CD4-positive, CD25-positive, alpha-beta regulatory T cell (primary cell): Measurements from ENCODE around the gene ZNF408. TPM values are rescaled to one million over a fixed set of nuclear protein-coding genes. Genes with fewer than 3 reads are reported as not detected.

Source experiments
- ATAC-seq, 2 donors: fragments of 150-1000 bp; cut with Tn5 transposase; one replicate each; pipeline ENCODE4 v1.10.0; 2021; ENCODE audit warnings: low read depth in 2 of 2, moderate number of reproducible peaks in 2 of 2, moderate library complexity in 1 of 2
- DNase-seq, 3 donors: peaks; one replicate each; pipeline versions ENCODE4 v3.0.0 to v3.0.0-alpha.2; 2012 to 2022; ENCODE audit warnings: mixed read lengths in 1 of 3
- H3K27ac ChIP-seq: one replicate; pipeline ENCODE4 v1.7.0; 2013; ENCODE audit warnings: mild to moderate bottlenecking, low read length; ENCODE audit not compliant: insufficient read depth, poor library complexity, severe bottlenecking
- H3K27me3 ChIP-seq: one replicate; pipeline ENCODE4 v1.7.0; 2013; ENCODE audit warnings: low read length; ENCODE audit not compliant: control insufficient read depth, insufficient read depth
- H3K36me3 ChIP-seq: one replicate; pipeline ENCODE4 v1.7.0; 2013; ENCODE audit warnings: mild to moderate bottlenecking, low read length, moderate library complexity; ENCODE audit not compliant: control insufficient read depth, insufficient read depth
- H3K4me1 ChIP-seq: 2 replicates; pipeline ENCODE4 v1.7.0; 2013; ENCODE audit warnings: mild to moderate bottlenecking, low read length; ENCODE audit not compliant: insufficient read depth, control insufficient read depth, poor library complexity, severe bottlenecking
- H3K4me3 ChIP-seq: one replicate; pipeline ENCODE4 v1.7.0; 2013; ENCODE audit warnings: low read depth, mild to moderate bottlenecking, low read length, moderate library complexity
- H3K9me3 ChIP-seq, 2 experiments: 1 replicate in 1 of 2; 2 replicates in 1 of 2; pipeline ENCODE4 v1.7.0; 2013; ENCODE audit warnings: low read length in 2 of 2, mild to moderate bottlenecking in 1 of 2, moderate library complexity in 1 of 2; ENCODE audit not compliant: control insufficient read depth in 2 of 2
- H3K27ac Mint-ChIP-seq, 3 donors: one replicate each; pipeline ENCODE4 v1.8.0; 2020 to 2022; ENCODE audit warnings: mild to moderate bottlenecking in 3 of 3, mixed read lengths in 3 of 3, moderate library complexity in 2 of 3
- H3K27me3 Mint-ChIP-seq: one replicate; pipeline ENCODE4 v1.8.0; 2022; ENCODE audit warnings: mild to moderate bottlenecking, mixed read lengths
- H3K36me3 Mint-ChIP-seq: one replicate; pipeline ENCODE4 v1.8.0; 2020; ENCODE audit warnings: mixed read lengths
- H3K4me1 Mint-ChIP-seq, 4 donors: one replicate each; pipeline ENCODE4 v1.8.0; 2020 to 2022; ENCODE audit warnings: mixed read lengths in 4 of 4, mild to moderate bottlenecking in 1 of 4
- H3K4me3 Mint-ChIP-seq, 4 donors: one replicate each; pipeline ENCODE4 v1.8.0; 2020 to 2022; ENCODE audit warnings: mild to moderate bottlenecking in 4 of 4, mixed read lengths in 4 of 4, moderate library complexity in 3 of 4
- H3K9me3 Mint-ChIP-seq, 7 donors: one replicate each; pipeline ENCODE4 v1.8.0; 2020 to 2022; ENCODE audit warnings: mixed read lengths in 7 of 7, mild to moderate bottlenecking in 3 of 7, moderate library complexity in 2 of 7
- polyA plus RNA-seq, 4 donors: library from polyadenylated mRNA; unstranded; fragments of 300-500 nt; fragmentation: Illumina TruSeq; gene quantifications; one replicate each; pipeline ENCODE4 v1.2.3, GENCODE V29; 2021
- total RNA-seq: library from RNA; stranded (reverse); gene quantifications from one replicate; pipeline ENCODE4 v1.2.3, GENCODE V29; 2022

Gene ZNF408
- total and polyA plus RNA-seq, 5 donors from 2014 or later = 6.3 to 12.9 (median 8.4) TPM

- H3K9me3 Mint-ChIP-seq = no peaks in the 10 kb centered on the region
- no peaks in the 10 kb centered on the region for H3K36me3 ChIP-seq
- no peak overlapping the region for H3K27ac ChIP-seq
- H3K4me3 Mint-ChIP-seq = no peak overlapping the region
- ATAC-seq (no peak), DNase-seq (no peak)
- no peaks in the 10 kb centered on the region for H3K27me3 ChIP-seq
- no peaks in the 10 kb centered on the region for H3K36me3 Mint-ChIP-seq
- no peak overlapping the region for H3K27ac Mint-ChIP-seq
- H3K4me1 ChIP-seq = no peaks in the 10 kb centered on the region
- no peaks in the 10 kb centered on the region for H3K27me3 Mint-ChIP-seq
- no peak overlapping the region for H3K4me3 ChIP-seq
- H3K9me3 ChIP-seq = no peaks in the 10 kb centered on the region
- peaks cover 0 to under 1% (median 0%) of the 10 kb centered on the region in 4 donors for H3K4me1 Mint-ChIP-seq
Measured at GRCh38 chr11:46724088-46724487, 23.3 kb downstream of the ZNF408 start.

- Mint-ChIP-seq H3K4me1 (no peaks in the 10 kb centered on the region), H3K9me3 (no peaks in the 10 kb centered on the region), H3K36me3 (no peaks in the 10 kb centered on the region), H3K27ac (peak overlapping the region in 1 of 3 donors; percentile 55), H3K4me3 (no peak overlapping the region), H3K27me3 (no peaks in the 10 kb centered on the region)
- Histone ChIP-seq H3K36me3 (no peaks in the 10 kb centered on the region), H3K27ac (no peak overlapping the region), H3K9me3 (no peaks in the 10 kb centered on the region), H3K27me3 (no peaks in the 10 kb centered on the region), H3K4me1 (no peaks in the 10 kb centered on the region), H3K4me3 (no peak overlapping the region)
- ATAC-seq (no peak), DNase-seq (no peak)
Measured at GRCh38 chr11:46725338-46726205, 24.7 kb downstream of the ZNF408 start.

GRCh38 chr11:46726206-46726862 is 25.5 kb downstream of the ZNF408 start:
- no peak for DNase-seq
- Mint-ChIP-seq H3K9me3 (no peaks in the 10 kb centered on the region), H3K36me3 (no peaks in the 10 kb centered on the region), H3K27ac (no peak overlapping the region), H3K27me3 (no peaks in the 10 kb centered on the region), H3K4me1 (no peaks in the 10 kb centered on the region), H3K4me3 (no peak overlapping the region)
- Histone ChIP-seq H3K36me3 (no peaks in the 10 kb centered on the region), H3K4me1 (no peaks in the 10 kb centered on the region), H3K9me3 (no peaks in the 10 kb centered on the region), H3K27ac (no peak overlapping the region), H3K4me3 (no peak overlapping the region), H3K27me3 (no peaks in the 10 kb centered on the region)
- no peak for ATAC-seq

GRCh38 chr11:46727952-46728658 is 27.3 kb downstream of the ZNF408 start:
- no peak overlapping the region for H3K27ac Mint-ChIP-seq
- no peaks in the 10 kb centered on the region for H3K27me3 Mint-ChIP-seq
- H3K4me1 ChIP-seq = no peaks in the 10 kb centered on the region
- no peaks in the 10 kb centered on the region for H3K36me3 Mint-ChIP-seq
- no peaks in the 10 kb centered on the region for H3K9me3 ChIP-seq
- no peaks in the 10 kb centered on the region for H3K4me1 Mint-ChIP-seq
- no peak overlapping the region for H3K27ac ChIP-seq
- no peaks in the 10 kb centered on the region for H3K9me3 Mint-ChIP-seq
- H3K27me3 ChIP-seq = no peaks in the 10 kb centered on the region
- H3K36me3 ChIP-seq = no peaks in the 10 kb centered on the region
- no peak for DNase-seq
- no peak overlapping the region for H3K4me3 ChIP-seq
- H3K4me3 Mint-ChIP-seq = no peak overlapping the region
- ATAC-seq = no peak

GRCh38 chr11:46728659-46729040 is 27.8 kb downstream of the ZNF408 start:
- Mint-ChIP-seq H3K36me3 (no peaks in the 10 kb centered on the region), H3K27ac (no peak overlapping the region), H3K27me3 (no peaks in the 10 kb centered on the region), H3K9me3 (no peaks in the 10 kb centered on the region), H3K4me1 (no peaks in the 10 kb centered on the region), H3K4me3 (no peak overlapping the region)
- no peak overlapping the region for H3K4me3 ChIP-seq
- no peaks in the 10 kb centered on the region for H3K27me3 ChIP-seq
- DNase-seq (no peak), ATAC-seq (no peak)
- no peaks in the 10 kb centered on the region for H3K36me3 ChIP-seq
- H3K9me3 ChIP-seq = no peaks in the 10 kb centered on the region
- H3K27ac ChIP-seq = no peak overlapping the region
- H3K4me1 ChIP-seq = no peaks in the 10 kb centered on the region

GRCh38 chr11:46729110-46730027 is 28.5 kb downstream of the ZNF408 start:
- Mint-ChIP-seq H3K4me1 (no peaks in the 10 kb centered on the region), H3K9me3 (no peaks in the 10 kb centered on the region), H3K27ac (no peak overlapping the region), H3K27me3 (no peaks in the 10 kb centered on the region), H3K4me3 (peak overlapping the region in 1 of 4 donors; percentile 28), H3K36me3 (no peaks in the 10 kb centered on the region)
- Histone ChIP-seq H3K9me3 (no peaks in the 10 kb centered on the region), H3K27me3 (no peaks in the 10 kb centered on the region), H3K27ac (no peak overlapping the region), H3K36me3 (no peaks in the 10 kb centered on the region), H3K4me3 (no peak overlapping the region), H3K4me1 (no peaks in the 10 kb centered on the region)
- DNase-seq (no peak), ATAC-seq (no peak)

- no peak overlapping the region for H3K27ac Mint-ChIP-seq
- no peak overlapping the region for H3K4me3 Mint-ChIP-seq
- H3K4me1 ChIP-seq = no peaks in the 10 kb centered on the region
- H3K4me1 Mint-ChIP-seq = no peaks in the 10 kb centered on the region
- ATAC-seq = no peak
- H3K36me3 ChIP-seq = no peaks in the 10 kb centered on the region
- H3K9me3 ChIP-seq = no peaks in the 10 kb centered on the region
- no peak overlapping the region for H3K4me3 ChIP-seq
- DNase-seq = no peak
- no peaks in the 10 kb centered on the region for H3K9me3 Mint-ChIP-seq
- no peaks in the 10 kb centered on the region for H3K36me3 Mint-ChIP-seq
- H3K27ac ChIP-seq = no peak overlapping the region
- no peaks in the 10 kb centered on the region for H3K27me3 ChIP-seq
- H3K27me3 Mint-ChIP-seq = no peaks in the 10 kb centered on the region
Measured at GRCh38 chr11:46731545-46731944, 30.7 kb downstream of the ZNF408 start.
